NCI-H1105 (cell line): ENCODE measurements around the gene PIAS2.
A peak's percentile ranks its signal among the peaks of the same experiment; 100 is the strongest.
"Not testable (repeated sequence)": the region's sequence is repeated elsewhere in the genome, so short reads cannot be mapped to it uniquely, and the experiment has no call there.

Experiments used
- DNase-seq: peaks from one replicate; lab custom pipeline; 2025; lab: John Stamatoyannopoulos, UW

Gene PIAS2

GRCh38 chr18:46832849-46833248, 84.5 kb downstream of the PIAS2 start:
- DNase-seq: no peak

GRCh38 chr18:46832422-46832821, 84.9 kb downstream of the PIAS2 start:
- not testable (repeated sequence) for DNase-seq

- DNase-seq: no peak
These were observed 85.9 kb downstream of the PIAS2 start for GRCh38 chr18:46831434-46831833.

GRCh38 chr18:46830633-46831032, 86.7 kb downstream of the PIAS2 start:
- DNase-seq: no peak

- DNase-seq: no peak
These were observed 87.4 kb downstream of the PIAS2 start for GRCh38 chr18:46829947-46830346.

- no peak for DNase-seq
These were observed 87.8 kb downstream of the PIAS2 start for GRCh38 chr18:46829531-46829930.

- no peak for DNase-seq
These were observed 95.2 kb downstream of the PIAS2 start for GRCh38 chr18:46821856-46822711.

- no peak for DNase-seq
These were observed 96.4 kb downstream of the PIAS2 start for GRCh38 chr18:46820863-46821262.

GRCh38 chr18:46815661-46816060, 101.6 kb downstream of the PIAS2 start:
- DNase-seq: no peak

- no peak for DNase-seq
These were observed 102.9 kb downstream of the PIAS2 start for GRCh38 chr18:46814399-46814798.

- no peak for DNase-seq
These were observed 105.0 kb downstream of the PIAS2 start for GRCh38 chr18:46812311-46812710.

GRCh38 chr18:46810481-46811000, 106.8 kb downstream of the PIAS2 start:
- DNase-seq: no peak

- DNase-seq: peak; percentile 46
These were observed 108.2 kb downstream of the PIAS2 start for GRCh38 chr18:46809145-46809544.

- not testable (repeated sequence) for DNase-seq
These were observed 121.4 kb downstream of the PIAS2 start for GRCh38 chr18:46795945-46796344.

- no peak for DNase-seq
These were observed 122.7 kb downstream of the PIAS2 start for GRCh38 chr18:46794607-46795006.

- no peak for DNase-seq
These were observed 123.7 kb downstream of the PIAS2 start for GRCh38 chr18:46793565-46793964.

GRCh38 chr18:46789088-46789487, 128.2 kb downstream of the PIAS2 start:
- DNase-seq: no peak

GRCh38 chr18:46787674-46788073, 129.6 kb downstream of the PIAS2 start:
- DNase-seq: no peak

- DNase-seq: no peak
These were observed 144.9 kb downstream of the PIAS2 start for GRCh38 chr18:46772357-46772756.

GRCh38 chr18:46771141-46771540, 146.2 kb downstream of the PIAS2 start:
- peak; percentile 31 for DNase-seq

GRCh38 chr18:46770708-46771107, 146.6 kb downstream of the PIAS2 start:
- no peak for DNase-seq

- DNase-seq: no peak
These were observed 149.0 kb downstream of the PIAS2 start for GRCh38 chr18:46768166-46768921.

- no peak for DNase-seq
These were observed 150.1 kb downstream of the PIAS2 start for GRCh38 chr18:46767217-46767616.
